ENCODE measurements around the gene TBX20. TPM values are rescaled to one million over a fixed set of nuclear protein-coding genes. Genes with fewer than 3 reads are reported as not detected.
"Not testable (repeated sequence)": the region's sequence is repeated elsewhere in the genome, so short reads cannot be mapped to it uniquely, and the experiment has no call there.

The TBX20 gene
- total RNA-seq, 1 experiment from 2014 or later, result not detected

DNA sequence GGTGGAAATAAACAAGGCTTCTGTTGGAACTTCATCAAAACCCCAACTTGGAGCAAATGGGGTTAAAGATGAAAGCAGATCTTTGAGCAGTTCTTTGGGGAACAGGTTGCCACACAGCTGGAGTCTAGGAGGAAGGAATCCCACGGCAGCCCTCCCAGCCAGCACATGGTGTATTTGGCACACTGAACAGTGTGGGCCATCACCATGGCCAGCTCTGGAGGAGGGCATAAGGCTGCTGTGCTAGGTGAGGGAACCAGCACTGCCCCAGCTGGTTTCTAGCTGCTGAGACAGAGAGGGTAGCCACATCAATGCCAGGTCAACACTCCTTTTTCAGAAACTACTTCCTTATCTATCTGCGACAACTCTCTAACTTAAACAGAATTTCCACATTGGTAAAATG is 33.7 kb downstream of the TBX20 start:
- H3T11ph ChIP-seq (ENCODE audit: low read length); H3K4me2 ChIP-seq (ENCODE audit: insufficient read depth, insufficient read length, low read length); H3K56ac ChIP-seq (ENCODE audit: insufficient read length, low read depth, low read length); H3K4ac ChIP-seq (ENCODE audit: low read depth, low read length); H3K23ac ChIP-seq (ENCODE audit: insufficient read length, low read depth, low read length); H2BK20ac ChIP-seq (ENCODE audit: low read depth, low read length, poor library complexity, severe bottlenecking); H2BK15ac ChIP-seq (ENCODE audit: low read depth, low read length); H3K4me1 Mint-ChIP-seq; H4K5ac ChIP-seq (ENCODE audit: insufficient read length, low read depth, low read length); H3K9me3 Mint-ChIP-seq; DNase-seq; H3K79me2 ChIP-seq (ENCODE audit: insufficient read depth, low read length); H3K4me3 Mint-ChIP-seq; H2AFZ ChIP-seq (ENCODE audit: low read length); H3K4me1 ChIP-seq (ENCODE audit: insufficient read depth, low read length); H3K9me3 ChIP-seq (ENCODE audit: control insufficient read depth, low read depth, low read length); H3K27ac ChIP-seq (ENCODE audit: insufficient read length, low read depth, low read length); H2BK12ac ChIP-seq (ENCODE audit: insufficient read length, low read depth, low read length); H4K20me1 ChIP-seq (ENCODE audit: control insufficient read depth, insufficient read depth, insufficient read length); H4K91ac ChIP-seq (ENCODE audit: insufficient read length, low read depth, low read length); H2BK120ac ChIP-seq (ENCODE audit: low read depth, low read length, poor library complexity, severe bottlenecking); H3K9ac ChIP-seq (ENCODE audit: extremely low read depth, insufficient read length, low read length); H3K23me2 ChIP-seq (ENCODE audit: insufficient read length, low read depth, low read length, poor library complexity, severe bottlenecking); H3K27me3 ChIP-seq (ENCODE audit: insufficient read depth, low read length); H2AK5ac ChIP-seq (ENCODE audit: insufficient read length, low read length); H4K8ac ChIP-seq (replicated peaks; ENCODE audit: insufficient read length, low read depth, low read length); H3K36me3 Mint-ChIP-seq (ENCODE audit: insufficient read depth in 1 of 3, low read depth in 3 of 3); H3K27ac Mint-ChIP-seq; H3K79me1 ChIP-seq (ENCODE audit: insufficient read depth, low read depth, low read length, poor library complexity, severe bottlenecking); H3K18ac ChIP-seq (ENCODE audit: insufficient read length, low read depth, low read length); H3K27me3 Mint-ChIP-seq (ENCODE audit: low read depth); H3K14ac ChIP-seq (ENCODE audit: insufficient read depth, low read length); H2BK5ac ChIP-seq (ENCODE audit: insufficient read length, low read length): not testable (repeated sequence)
- WGBS (ENCODE audit: extremely low coverage, insufficient read length, low lambda C conversion rate), result no CpG with 5 or more reads among the region's 2 CpGs

DNA sequence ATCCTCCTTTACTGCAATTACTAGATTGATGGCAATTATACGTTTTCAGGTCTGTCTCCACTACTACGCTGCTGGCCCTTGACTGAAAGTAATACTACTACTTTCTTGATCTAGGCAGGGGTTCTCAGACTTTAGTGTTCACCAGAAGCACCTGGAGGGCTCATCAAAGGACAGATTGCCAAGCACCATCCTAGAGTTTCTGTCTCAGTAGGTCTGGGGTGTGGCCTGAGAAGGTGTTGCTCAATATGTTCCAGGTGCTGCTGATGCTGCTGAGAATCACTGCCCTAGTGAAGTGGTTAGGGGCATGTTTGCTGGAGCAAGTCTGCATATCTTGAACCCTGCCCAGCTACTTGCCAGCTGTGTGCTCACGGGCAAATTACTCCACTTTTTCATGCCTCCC is 37.9 kb downstream of the TBX20 start:
- not testable (repeated sequence) for H3K79me1 ChIP-seq (ENCODE audit: insufficient read depth, low read depth, low read length, poor library complexity, severe bottlenecking); H4K8ac ChIP-seq (replicated peaks; ENCODE audit: insufficient read length, low read depth, low read length); H3K4me2 ChIP-seq (ENCODE audit: insufficient read depth, insufficient read length, low read length); H3K27me3 ChIP-seq (ENCODE audit: insufficient read depth, low read length); H3K56ac ChIP-seq (ENCODE audit: insufficient read length, low read depth, low read length); H3K9me3 ChIP-seq (ENCODE audit: control insufficient read depth, low read depth, low read length); H3K27ac ChIP-seq (ENCODE audit: insufficient read length, low read depth, low read length); H2BK20ac ChIP-seq (ENCODE audit: low read depth, low read length, poor library complexity, severe bottlenecking); H2AK5ac ChIP-seq (ENCODE audit: insufficient read length, low read length); H2BK120ac ChIP-seq (ENCODE audit: low read depth, low read length, poor library complexity, severe bottlenecking); H4K5ac ChIP-seq (ENCODE audit: insufficient read length, low read depth, low read length); H3K14ac ChIP-seq (ENCODE audit: insufficient read depth, low read length); DNase-seq; H3K4me1 ChIP-seq (ENCODE audit: insufficient read depth, low read length); H3K4me3 Mint-ChIP-seq; H3K4ac ChIP-seq (ENCODE audit: low read depth, low read length); H3K23ac ChIP-seq (ENCODE audit: insufficient read length, low read depth, low read length); H3K27ac Mint-ChIP-seq; H2BK15ac ChIP-seq (ENCODE audit: low read depth, low read length); H4K20me1 ChIP-seq (ENCODE audit: control insufficient read depth, insufficient read depth, insufficient read length); H3K4me1 Mint-ChIP-seq; H3K36me3 Mint-ChIP-seq (ENCODE audit: insufficient read depth in 1 of 3, low read depth in 3 of 3); H3K79me2 ChIP-seq (ENCODE audit: insufficient read depth, low read length); H3K9ac ChIP-seq (ENCODE audit: extremely low read depth, insufficient read length, low read length); H3K9me3 Mint-ChIP-seq; H3T11ph ChIP-seq (ENCODE audit: low read length); H3K18ac ChIP-seq (ENCODE audit: insufficient read length, low read depth, low read length); H3K23me2 ChIP-seq (ENCODE audit: insufficient read length, low read depth, low read length, poor library complexity, severe bottlenecking); H2AFZ ChIP-seq (ENCODE audit: low read length); H4K91ac ChIP-seq (ENCODE audit: insufficient read length, low read depth, low read length); H3K27me3 Mint-ChIP-seq (ENCODE audit: low read depth); H2BK5ac ChIP-seq (ENCODE audit: insufficient read length, low read length); H2BK12ac ChIP-seq (ENCODE audit: insufficient read length, low read depth, low read length)
- WGBS (ENCODE audit: extremely low coverage, insufficient read length, low lambda C conversion rate), result no CpG with 5 or more reads among the region's 3 CpGs
